Panc1 (cell line): ENCODE data around the gene DHRSX. TPM values are rescaled to one million over a fixed set of nuclear protein-coding genes. Genes with fewer than 3 reads are reported as not detected.
"Not testable (repeated sequence)": the region's sequence is repeated elsewhere in the genome, so short reads cannot be mapped to it uniquely, and the experiment has no call there.

Experiments used
- ATAC-seq: fragments of 200-7000 bp; cut with Tn5 transposase; 2 replicates; pipeline ENCODE4 v1.9.1; 2020; ENCODE audit warnings: mild to moderate bottlenecking, moderate library complexity
- BruUV-seq: library from RNA; stranded (reverse); fragments of 400-500 nt; replicated peaks from 2 replicates; lab custom pipeline; 2021; lab: Mats Ljungman, UMichigan
- CTCF ChIA-PET: fragments of 300-600 bp; sonication (Branson Sonifier 250); formaldehyde crosslinking; loops from one replicate; lab custom pipeline; 2022; ENCODE audit warnings: antibody characterized with exemption; lab: Charles Lee
- POLR2A ChIA-PET: fragments of 300-600 bp; sonication (Branson Sonifier 250); formaldehyde crosslinking; loops from one replicate; lab custom pipeline; 2022; ENCODE audit warnings: antibody characterized with exemption; lab: Charles Lee
- DNase-seq: peaks from one replicate; pipeline ENCODE4 v3.0.0-alpha.2; 2010; ENCODE audit warnings: low read depth, low spot score
- H3K27ac ChIP-seq: 2 replicates; pipeline ENCODE4 v1.5.1; 2011; ENCODE audit warnings: mild to moderate bottlenecking, low read length, inconsistent platforms
- H3K27me3 ChIP-seq: fragments of 200-500 bp; sonication (Bioruptor generic); 2 replicates; pipeline ENCODE4 v1.6.0; 2014; ENCODE audit warnings: low read length, inconsistent platforms; ENCODE audit not compliant: control insufficient read depth, insufficient read depth
- H3K36me3 ChIP-seq: fragments of 200-500 bp; sonication (Bioruptor generic); 2 replicates; pipeline ENCODE4 v1.5.1; 2014; ENCODE audit warnings: inconsistent platforms, mild to moderate bottlenecking, low read length, moderate library complexity; ENCODE audit not compliant: control insufficient read depth, insufficient read depth
- H3K4me1 ChIP-seq: 2 replicates; pipeline ENCODE4 v1.5.1; 2011; ENCODE audit warnings: inconsistent platforms, mild to moderate bottlenecking, low read length, moderate library complexity; ENCODE audit not compliant: control insufficient read depth, insufficient read depth
- H3K4me3 ChIP-seq, 2 experiments: 2 replicates each; pipeline ENCODE4 v1.5.1; 2011 to 2012; ENCODE audit warnings: low read depth in 2 of 2, low read length in 2 of 2, mild to moderate bottlenecking in 2 of 2, inconsistent platforms in 1 of 2, moderate library complexity in 1 of 2
- H3K9me3 ChIP-seq: fragments of 200-500 bp; sonication (Bioruptor generic); 2 replicates; pipeline ENCODE4 v1.5.1; 2014; ENCODE audit warnings: low read depth, mild to moderate bottlenecking, inconsistent platforms, low read length, moderate library complexity; ENCODE audit not compliant: control insufficient read depth, insufficient read depth
- CTCF ChIP-seq: fragments of 450-650 bp; IDR thresholded peaks from 2 replicates; pipeline ENCODE4 v1.5.1; 2017; ENCODE audit warnings: mild to moderate bottlenecking
- POLR2AphosphoS5 ChIP-seq: IDR thresholded peaks from 2 replicates; pipeline ENCODE4 v1.6.1; 2012; ENCODE audit warnings: mild to moderate bottlenecking, low read depth, low read length, moderate library complexity
- SIN3A ChIP-seq: IDR thresholded peaks from 2 replicates; pipeline ENCODE4 v1.6.1; 2012; ENCODE audit warnings: low read depth, mild to moderate bottlenecking, low read length, moderate library complexity, borderline replicate concordance; ENCODE audit not compliant: insufficient read depth
- TCF7L2 ChIP-seq: IDR thresholded peaks from 2 replicates; pipeline ENCODE4 v1.6.1; 2011; ENCODE audit warnings: mild to moderate bottlenecking, low read depth, low read length, inconsistent platforms
- in situ Hi-C: cut with HindIII; loops from 2 replicates; pipeline ENCODE4 v1.10.0; 2016; ENCODE audit warnings: low sequenced_read_pairs, low pct_unique_long_range_greater_than_20kb
- intact Hi-C: fragments of 100-400 bp; cut with micrococcal nuclease; formaldehyde crosslinking; loops from one replicate; pipeline ENCODE4 v1.10.0; 2022; ENCODE audit not compliant: unreplicated experiment
- total RNA-seq: library from RNA; stranded (reverse); gene quantifications from one replicate; pipeline ENCODE4 v1.2.1, GENCODE V29; 2021; ENCODE audit not compliant: unreplicated experiment
- TF ChIP-seq, protein P1 (sequence below), 2 experiments: IDR thresholded peaks; 2 replicates each; pipeline ENCODE4 v1.6.1; 2011 to 2012; ENCODE audit warnings: low read depth in 2 of 2, control low read depth in 1 of 2, low read length in 1 of 2, mild to moderate bottlenecking in 1 of 2, moderate library complexity in 1 of 2; ENCODE audit not compliant: insufficient read depth in 1 of 2

Gene DHRSX
- total RNA-seq, 1 experiment from 2014 or later, result 20.1 TPM

DNA sequence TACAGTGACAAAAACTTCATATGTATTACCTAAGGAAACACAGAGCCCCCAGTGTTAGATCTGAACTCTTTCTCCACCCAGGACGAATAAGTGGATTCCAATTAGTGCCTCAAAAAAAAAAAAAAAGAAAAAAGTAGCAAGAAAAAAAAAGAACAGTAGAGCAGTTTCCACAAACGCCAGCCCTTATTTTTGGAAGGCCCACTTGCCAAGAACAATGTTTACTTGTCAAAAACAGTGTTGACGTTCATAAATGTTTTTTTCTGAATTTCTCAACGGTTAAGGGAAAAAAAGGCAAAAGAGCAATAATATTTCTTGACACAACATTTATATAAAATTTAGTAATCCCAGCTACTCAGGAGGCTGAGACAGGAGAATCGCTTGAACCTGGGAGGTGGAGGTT is 38.7 kb downstream of the DHRSX start:
- Histone ChIP-seq H3K4me1 (no peaks in the 10 kb centered on the region), H3K27ac (no peak overlapping the region), H3K27me3 (no peaks in the 10 kb centered on the region), H3K36me3 (no peaks in the 10 kb centered on the region), H3K4me3 (no peak overlapping the region), H3K9me3 (no peaks in the 10 kb centered on the region)
- intact Hi-C loops (no loop called here), in situ Hi-C loops (no loop called here)
- POLR2A ChIA-PET, result no interaction called here
- TF ChIP-seq SIN3A, result no peak
- TF ChIP-seq POLR2AphosphoS5, result no peak
- TF ChIP-seq, protein P1, sequence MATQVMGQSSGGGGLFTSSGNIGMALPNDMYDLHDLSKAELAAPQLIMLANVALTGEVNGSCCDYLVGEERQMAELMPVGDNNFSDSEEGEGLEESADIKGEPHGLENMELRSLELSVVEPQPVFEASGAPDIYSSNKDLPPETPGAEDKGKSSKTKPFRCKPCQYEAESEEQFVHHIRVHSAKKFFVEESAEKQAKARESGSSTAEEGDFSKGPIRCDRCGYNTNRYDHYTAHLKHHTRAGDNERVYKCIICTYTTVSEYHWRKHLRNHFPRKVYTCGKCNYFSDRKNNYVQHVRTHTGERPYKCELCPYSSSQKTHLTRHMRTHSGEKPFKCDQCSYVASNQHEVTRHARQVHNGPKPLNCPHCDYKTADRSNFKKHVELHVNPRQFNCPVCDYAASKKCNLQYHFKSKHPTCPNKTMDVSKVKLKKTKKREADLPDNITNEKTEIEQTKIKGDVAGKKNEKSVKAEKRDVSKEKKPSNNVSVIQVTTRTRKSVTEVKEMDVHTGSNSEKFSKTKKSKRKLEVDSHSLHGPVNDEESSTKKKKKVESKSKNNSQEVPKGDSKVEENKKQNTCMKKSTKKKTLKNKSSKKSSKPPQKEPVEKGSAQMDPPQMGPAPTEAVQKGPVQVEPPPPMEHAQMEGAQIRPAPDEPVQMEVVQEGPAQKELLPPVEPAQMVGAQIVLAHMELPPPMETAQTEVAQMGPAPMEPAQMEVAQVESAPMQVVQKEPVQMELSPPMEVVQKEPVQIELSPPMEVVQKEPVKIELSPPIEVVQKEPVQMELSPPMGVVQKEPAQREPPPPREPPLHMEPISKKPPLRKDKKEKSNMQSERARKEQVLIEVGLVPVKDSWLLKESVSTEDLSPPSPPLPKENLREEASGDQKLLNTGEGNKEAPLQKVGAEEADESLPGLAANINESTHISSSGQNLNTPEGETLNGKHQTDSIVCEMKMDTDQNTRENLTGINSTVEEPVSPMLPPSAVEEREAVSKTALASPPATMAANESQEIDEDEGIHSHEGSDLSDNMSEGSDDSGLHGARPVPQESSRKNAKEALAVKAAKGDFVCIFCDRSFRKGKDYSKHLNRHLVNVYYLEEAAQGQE (IDR thresholded peaks at IDR 0.05; ENCODE audit: insufficient read depth in 1 of 2, low read depth in 2 of 2, low read length in 1 of 2), result no peak
- TF ChIP-seq CTCF, result no peak
- TF ChIP-seq TCF7L2, result no peak
- no peak for DNase-seq
- CTCF ChIA-PET, result no interaction called here
- no peak for ATAC-seq
- BruUV-seq, result no TSS peak

DNA sequence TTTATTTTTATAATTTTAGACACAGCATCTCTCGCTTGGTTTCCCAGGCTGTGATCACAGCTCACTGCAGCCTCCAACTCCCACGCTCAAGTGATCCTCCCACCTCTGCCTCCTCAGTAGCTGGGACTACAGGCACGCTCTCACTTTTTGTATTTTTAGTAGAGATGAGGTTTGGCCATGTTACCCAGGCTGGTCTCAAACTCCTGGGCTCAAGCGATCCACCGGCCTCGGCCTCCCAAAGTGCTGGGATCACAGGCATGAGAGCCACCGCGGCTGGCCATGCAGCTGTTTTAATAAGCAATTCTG is 39.1 kb downstream of the DHRSX start:
- Histone ChIP-seq H3K36me3 (no peaks in the 10 kb centered on the region), H3K27ac (no peak overlapping the region), H3K4me1 (no peaks in the 10 kb centered on the region), H3K9me3 (no peaks in the 10 kb centered on the region), H3K4me3 (no peak overlapping the region), H3K27me3 (no peaks in the 10 kb centered on the region)
- ATAC-seq, result no peak
- no peak for TF ChIP-seq SIN3A
- TF ChIP-seq POLR2AphosphoS5, result no peak
- TF ChIP-seq CTCF, result no peak
- no peak for DNase-seq
- no TSS peak for BruUV-seq
- in situ Hi-C loops (no loop called here), intact Hi-C loops (no loop called here)
- POLR2A ChIA-PET, result no interaction called here
- CTCF ChIA-PET, result no interaction called here

GRCh38 chrX:2460821-2461710 is 39.7 kb downstream of the DHRSX start:
- H3K4me1 ChIP-seq, intact Hi-C loops, BruUV-seq, ATAC-seq, CTCF ChIA-PET, H3K9me3 ChIP-seq, in situ Hi-C loops, H3K4me3 ChIP-seq, POLR2A ChIA-PET, DNase-seq, H3K36me3 ChIP-seq, H3K27ac ChIP-seq, H3K27me3 ChIP-seq: not testable (repeated sequence)

- not testable (repeated sequence) for ATAC-seq, BruUV-seq
These were observed 40.7 kb downstream of the DHRSX start for GRCh38 chrX:2460048-2460447.

More at GRCh38 chrX:2460048-2460447, 40.7 kb downstream of the DHRSX start:
- H3K27me3 ChIP-seq, H3K27ac ChIP-seq, H3K4me1 ChIP-seq, POLR2A ChIA-PET, in situ Hi-C loops, CTCF ChIA-PET, intact Hi-C loops, H3K36me3 ChIP-seq, H3K9me3 ChIP-seq, H3K4me3 ChIP-seq, DNase-seq: not testable (repeated sequence)
